ENCODE measurements around the gene TYMS. TPM values are rescaled to one million over a fixed set of nuclear protein-coding genes. Genes with fewer than 3 reads are reported as not detected.

The TYMS gene
- total RNA-seq, 1 experiment from 2014 or later, result 339 TPM

- DNase-seq (ENCODE audit: low spot score), result no peak
- Histone ChIP-seq H3K4me1 (ENCODE audit: insufficient read depth, low read length, poor library complexity, severe bottlenecking) (no peaks in the 10 kb centered on the region), H3K27me3 (replicated peaks; ENCODE audit: insufficient read depth, low read depth, low read length, poor library complexity) (no peaks in the 10 kb centered on the region), H3K36me3 (ENCODE audit: insufficient read depth, low read length, poor library complexity, severe bottlenecking) (peaks cover 59% of the 10 kb centered on the region), H3K4me3 (ENCODE audit: low read depth, low read length, poor library complexity, severe bottlenecking) (no peak overlapping the region), H3K9me3 (ENCODE audit: low read depth, low read length, poor library complexity, severe bottlenecking) (peaks cover 5% of the 10 kb centered on the region), H3K27ac (ENCODE audit: low read depth, low read length, poor library complexity, severe bottlenecking) (no peak overlapping the region)
- POLR2A ChIA-PET (ENCODE audit: low non-redundant PET), result no interaction called here
- TF ChIP-seq EZH2 (IDR thresholded peaks at IDR 0.05; ENCODE audit: borderline replicate concordance, low read depth, low read length, poor library complexity, severe bottlenecking), result no peak
- peak; percentile 60 for TF ChIP-seq CTCF (conservative IDR thresholded peaks at IDR 0.05; ENCODE audit: low read depth, low read length)
- CTCF ChIA-PET, result no interaction called here
- BruUV-seq (replicated peaks), result no TSS peak
- intact Hi-C loops (cut with micrococcal nuclease; ENCODE audit: unreplicated experiment), result no loop called here
Measured at GRCh38 chr18:666177-666576, 8.7 kb downstream of the TYMS start.

DNA sequence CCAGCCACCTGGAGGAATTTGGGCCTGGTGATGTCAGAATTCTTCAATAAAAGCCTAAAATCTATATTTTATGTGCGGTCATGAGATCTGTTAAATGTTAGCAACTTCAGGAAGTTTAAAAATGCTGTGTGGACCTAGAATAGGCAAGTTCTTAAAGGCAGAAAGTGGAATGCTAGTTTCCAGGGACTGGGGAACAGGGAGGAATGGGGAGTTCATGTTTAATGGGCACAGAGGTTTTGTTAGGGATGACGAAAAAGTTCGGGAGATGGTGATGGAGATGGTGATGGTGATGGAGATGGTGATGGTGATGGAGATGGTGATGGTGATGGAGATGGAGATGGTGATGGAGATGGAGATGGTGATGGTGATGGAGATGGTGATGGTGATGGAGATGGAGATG lies 9.2 kb downstream of the TYMS start:
- H3K27ac ChIP-seq (ENCODE audit: low read depth, low read length, poor library complexity, severe bottlenecking), result no peak overlapping the region
- no peak for DNase-seq (ENCODE audit: low spot score)
- H3K4me3 ChIP-seq (ENCODE audit: low read depth, low read length, poor library complexity, severe bottlenecking), result no peak overlapping the region
- intact Hi-C loops (cut with micrococcal nuclease; ENCODE audit: unreplicated experiment), result no loop called here
- BruUV-seq (replicated peaks), result no TSS peak
- H3K27me3 ChIP-seq (replicated peaks; ENCODE audit: insufficient read depth, low read depth, low read length, poor library complexity), result no peaks in the 10 kb centered on the region
- CTCF ChIA-PET, result no interaction called here
- POLR2A ChIA-PET (ENCODE audit: low non-redundant PET), result no interaction called here
- TF ChIP-seq EZH2 (IDR thresholded peaks at IDR 0.05; ENCODE audit: borderline replicate concordance, low read depth, low read length, poor library complexity, severe bottlenecking) (no peak), CTCF (conservative IDR thresholded peaks at IDR 0.05; ENCODE audit: low read depth, low read length) (no peak)
- H3K36me3 ChIP-seq (ENCODE audit: insufficient read depth, low read length, poor library complexity, severe bottlenecking), result peaks cover 59% of the 10 kb centered on the region
- H3K4me1 ChIP-seq (ENCODE audit: insufficient read depth, low read length, poor library complexity, severe bottlenecking), result no peaks in the 10 kb centered on the region
- peaks cover 5% of the 10 kb centered on the region for H3K9me3 ChIP-seq (ENCODE audit: low read depth, low read length, poor library complexity, severe bottlenecking)

GRCh38 chr18:668260-668659 lies 10.8 kb downstream of the TYMS start:
- intact Hi-C loops (cut with micrococcal nuclease; ENCODE audit: unreplicated experiment), result no loop called here
- no peak overlapping the region for H3K4me3 ChIP-seq (ENCODE audit: low read depth, low read length, poor library complexity, severe bottlenecking)
- H3K27me3 ChIP-seq (replicated peaks; ENCODE audit: insufficient read depth, low read depth, low read length, poor library complexity), result no peaks in the 10 kb centered on the region
- H3K4me1 ChIP-seq (ENCODE audit: insufficient read depth, low read length, poor library complexity, severe bottlenecking), result no peaks in the 10 kb centered on the region
- H3K27ac ChIP-seq (ENCODE audit: low read depth, low read length, poor library complexity, severe bottlenecking), result no peak overlapping the region
- no peak for TF ChIP-seq CTCF (conservative IDR thresholded peaks at IDR 0.05; ENCODE audit: low read depth, low read length)
- no peak for TF ChIP-seq EZH2 (IDR thresholded peaks at IDR 0.05; ENCODE audit: borderline replicate concordance, low read depth, low read length, poor library complexity, severe bottlenecking)
- no TSS peak for BruUV-seq (replicated peaks)
- no peak for DNase-seq (ENCODE audit: low spot score)
- H3K9me3 ChIP-seq (ENCODE audit: low read depth, low read length, poor library complexity, severe bottlenecking), result no peaks in the 10 kb centered on the region
- POLR2A ChIA-PET (ENCODE audit: low non-redundant PET), result no interaction called here
- peaks cover 67% of the 10 kb centered on the region for H3K36me3 ChIP-seq (ENCODE audit: insufficient read depth, low read length, poor library complexity, severe bottlenecking)
- CTCF ChIA-PET, result no interaction called here
